Mesenchymal stem cell (in vitro differentiated cells and primary cell): Measurements from ENCODE around the gene CCR3. TPM values are rescaled to one million over a fixed set of nuclear protein-coding genes. Genes with fewer than 3 reads are reported as not detected.

Experiments used
- DNase-seq: peaks from one replicate; pipeline ENCODE4 v3.0.0-alpha.2; 2013
- H2AFZ ChIP-seq: one replicate; pipeline ENCODE4 v1.6.1; 2013; ENCODE audit warnings: low read depth, mild to moderate bottlenecking, control low read depth, inconsistent platforms, low read length, moderate library complexity
- H2AK5ac ChIP-seq: 2 replicates; pipeline ENCODE4 v1.6.1; 2013; ENCODE audit warnings: low read length, moderate library complexity, mild to moderate bottlenecking, inconsistent platforms; ENCODE audit not compliant: severe bottlenecking
- H2BK120ac ChIP-seq: one replicate; pipeline ENCODE4 v1.6.1; 2013; ENCODE audit warnings: low read depth, mild to moderate bottlenecking, inconsistent platforms, low read length, moderate library complexity
- H2BK12ac ChIP-seq, 2 experiments: one replicate each; pipeline ENCODE4 v1.6.1; 2013; ENCODE audit warnings: inconsistent platforms in 2 of 2, low read length in 2 of 2, mild to moderate bottlenecking in 2 of 2, moderate library complexity in 2 of 2, control low read depth in 1 of 2
- H2BK15ac ChIP-seq: one replicate; pipeline ENCODE4 v1.6.1; 2013; ENCODE audit warnings: mild to moderate bottlenecking, low read depth, inconsistent platforms; ENCODE audit not compliant: poor library complexity, severe bottlenecking
- H2BK5ac ChIP-seq: 2 replicates; pipeline ENCODE4 v1.6.1; 2013; ENCODE audit warnings: low read depth, mild to moderate bottlenecking, low read length, control low read depth, inconsistent platforms; ENCODE audit not compliant: poor library complexity, severe bottlenecking
- H3K14ac ChIP-seq, 2 experiments: one replicate each; pipeline ENCODE4 v1.6.1; 2013; ENCODE audit warnings: inconsistent platforms in 2 of 2, low read length in 2 of 2, control low read depth in 1 of 2, mild to moderate bottlenecking in 1 of 2, moderate library complexity in 1 of 2
- H3K18ac ChIP-seq, 2 experiments: one replicate each; pipeline ENCODE4 v1.6.1; 2013; ENCODE audit warnings: inconsistent platforms in 2 of 2, low read length in 2 of 2, control low read depth in 1 of 2, low read depth in 1 of 2, mild to moderate bottlenecking in 1 of 2
- H3K23ac ChIP-seq, 2 experiments: one replicate each; pipeline ENCODE4 v1.6.1; 2013; ENCODE audit warnings: inconsistent platforms in 2 of 2, low read length in 2 of 2, mild to moderate bottlenecking in 2 of 2, moderate library complexity in 2 of 2, control low read depth in 1 of 2
- H3K27ac ChIP-seq: 2 replicates; pipeline ENCODE4 v1.5.1; 2013; ENCODE audit warnings: mild to moderate bottlenecking, moderate library complexity, low read length, control low read depth, inconsistent platforms; ENCODE audit not compliant: poor library complexity, severe bottlenecking
- H3K27me3 ChIP-seq, 2 experiments: 2 replicates each; pipeline versions ENCODE4 v1.6.1 to v1.7.0; 2013; ENCODE audit warnings: low read length in 2 of 2, mild to moderate bottlenecking in 2 of 2, moderate library complexity in 2 of 2, control low read depth in 1 of 2, inconsistent platforms in 1 of 2; ENCODE audit not compliant: control insufficient read depth in 1 of 2, insufficient read depth in 1 of 2
- H3K36me3 ChIP-seq, 2 experiments: 2 replicates each; pipeline versions ENCODE4 v1.6.1 to v1.7.0; 2013; ENCODE audit warnings: low read length in 2 of 2, control low read depth in 1 of 2, inconsistent platforms in 1 of 2, low read depth in 1 of 2, mild to moderate bottlenecking in 1 of 2; ENCODE audit not compliant: insufficient read depth in 2 of 2, control insufficient read depth in 1 of 2
- H3K4ac ChIP-seq, 2 experiments: one replicate each; pipeline ENCODE4 v1.6.1; 2013; ENCODE audit warnings: inconsistent platforms in 2 of 2, low read length in 2 of 2, mild to moderate bottlenecking in 2 of 2, moderate library complexity in 2 of 2, control low read depth in 1 of 2, low read depth in 1 of 2
- H3K4me1 ChIP-seq: 2 replicates; pipeline ENCODE4 v1.6.1; 2013; ENCODE audit warnings: low read depth, low read length, control low read depth; ENCODE audit not compliant: control insufficient read depth, insufficient read depth
- H3K4me2 ChIP-seq: 2 replicates; pipeline ENCODE4 v1.6.1; 2013; ENCODE audit warnings: low read length, mild to moderate bottlenecking, inconsistent platforms; ENCODE audit not compliant: poor library complexity, severe bottlenecking
- H3K4me3 ChIP-seq, 2 experiments: 2 replicates each; pipeline versions ENCODE4 v1.5.1 to v1.7.0; 2013; ENCODE audit warnings: low read length in 2 of 2, mild to moderate bottlenecking in 2 of 2, control low read depth in 1 of 2, low read depth in 1 of 2; ENCODE audit not compliant: insufficient read depth in 1 of 2
- H3K79me1 ChIP-seq: replicated peaks from 2 replicates; pipeline ENCODE4 v1.6.1; 2013; ENCODE audit warnings: mild to moderate bottlenecking, control low read depth, low read length, inconsistent platforms; ENCODE audit not compliant: poor library complexity, severe bottlenecking
- H3K9ac ChIP-seq: 2 replicates; pipeline ENCODE4 v1.7.0; 2013; ENCODE audit warnings: mild to moderate bottlenecking, low read length, moderate library complexity
- H3K9me3 ChIP-seq: 2 replicates; pipeline ENCODE4 v1.7.0; 2013; ENCODE audit warnings: mild to moderate bottlenecking, low read length; ENCODE audit not compliant: control insufficient read depth
- H4K8ac ChIP-seq: one replicate; pipeline ENCODE4 v1.6.1; 2013; ENCODE audit warnings: inconsistent platforms, mild to moderate bottlenecking, low read length, moderate library complexity
- H4K91ac ChIP-seq: one replicate; pipeline ENCODE4 v1.6.1; 2013; ENCODE audit warnings: mild to moderate bottlenecking, low read length, inconsistent platforms
- WGBS: methylation state at CpG from one replicate; pipeline ENCODE4 v1.1.7; 2013; ENCODE audit warnings: mixed read lengths; 5-methylcytosine and 5-hydroxymethylcytosine counted together
- polyA plus RNA-seq, 2 experiments: library from polyadenylated mRNA; stranded (reverse); fragments of 200-250 nt; gene quantifications; one replicate each; pipeline ENCODE4 v1.2.3, GENCODE V29; 2013

The CCR3 gene
- polyA plus RNA-seq (2013, experiment 1 of 2) = 0.06 TPM
- 0.03 TPM for polyA plus RNA-seq (2013, experiment 2 of 2)

DNA sequence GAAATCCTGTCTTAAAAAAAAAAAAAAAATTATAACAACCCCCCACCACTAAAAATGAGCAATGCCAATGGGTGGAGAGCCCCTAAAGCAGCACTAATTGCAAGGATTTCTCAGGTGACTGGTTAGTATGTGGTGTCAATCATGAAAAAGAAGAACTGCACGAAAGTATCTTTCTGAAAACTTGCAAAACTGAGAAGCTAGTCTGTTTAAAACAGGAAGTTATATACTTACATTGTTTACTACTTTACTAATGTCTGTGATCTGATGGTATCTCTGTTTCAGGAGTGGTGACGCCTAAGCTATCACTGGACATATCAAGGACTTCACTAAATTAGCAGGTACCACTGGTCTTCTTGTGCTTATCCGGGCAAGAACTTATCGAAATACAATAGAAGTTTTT is at the start of gene CCR3:
Gene CCR3, plus strand, starts transcription at position 341 of the 400 bp plus-strand sequence. CDS start 22,699 bp downstream, outside the sequence.
- no peaks in the 10 kb centered on the region for H3K79me1 ChIP-seq
- H2BK12ac ChIP-seq = no peak within 1 kb of the TSS
- no peak within 1 kb of the TSS for H2AK5ac ChIP-seq
- no peak within 1 kb of the TSS for H3K14ac ChIP-seq
- no peak within 1 kb of the TSS for H2AFZ ChIP-seq
- H3K27me3 ChIP-seq = peaks cover 0 to 11% of the 10 kb centered on the region in 2 experiments
- H3K9ac ChIP-seq = peak within 1 kb of the TSS; percentile 56
- no peak within 1 kb of the TSS for H4K91ac ChIP-seq
- H3K4me2 ChIP-seq = no peak within 1 kb of the TSS
- H3K23ac ChIP-seq = no peak within 1 kb of the TSS
- H3K18ac ChIP-seq = no peak within 1 kb of the TSS
- no peak within 1 kb of the TSS for H2BK120ac ChIP-seq
- H2BK15ac ChIP-seq = no peak within 1 kb of the TSS
- 83% methylated on average over 2 of the region's 4 CpGs for WGBS
- no peak for DNase-seq
- H2BK5ac ChIP-seq = no peak within 1 kb of the TSS
- no peak within 1 kb of the TSS for H4K8ac ChIP-seq
- no peaks in the 10 kb centered on the region for H3K9me3 ChIP-seq
- H3K27ac ChIP-seq = no peak within 1 kb of the TSS
- H3K4me1 ChIP-seq = no peaks in the 10 kb centered on the region
- H3K4me3 ChIP-seq = no peak within 1 kb of the TSS
- H3K36me3 ChIP-seq = no peaks in the 10 kb centered on the region
- H3K4ac ChIP-seq = no peak within 1 kb of the TSS

GRCh38 chr3:46192939-46193338 is 49.3 kb upstream of the CCR3 start:
- Histone ChIP-seq H3K27ac (no peak overlapping the region), H3K79me1 (no peaks in the 10 kb centered on the region), H3K9me3 (peaks cover 19% of the 10 kb centered on the region), H3K9ac (no peak overlapping the region), H3K4me2 (no peak overlapping the region), H2BK15ac (no peak overlapping the region), H3K4me3 (no peak overlapping the region), H3K14ac (no peak overlapping the region), H2AK5ac (no peak overlapping the region), H3K27me3 (no peaks in the 10 kb centered on the region), H3K4me1 (peaks cover under 1% of the 10 kb centered on the region), H3K4ac (no peak overlapping the region), H4K91ac (no peak overlapping the region), H4K8ac (no peak overlapping the region), H3K23ac (no peak overlapping the region), H2BK120ac (no peak overlapping the region), H2BK12ac (no peak overlapping the region), H2AFZ (no peak overlapping the region), H2BK5ac (no peak overlapping the region), H3K36me3 (no peaks in the 10 kb centered on the region), H3K18ac (no peak overlapping the region)
- 81% methylated on average over 3 of the region's 5 CpGs for WGBS
- DNase-seq = no peak

DNA sequence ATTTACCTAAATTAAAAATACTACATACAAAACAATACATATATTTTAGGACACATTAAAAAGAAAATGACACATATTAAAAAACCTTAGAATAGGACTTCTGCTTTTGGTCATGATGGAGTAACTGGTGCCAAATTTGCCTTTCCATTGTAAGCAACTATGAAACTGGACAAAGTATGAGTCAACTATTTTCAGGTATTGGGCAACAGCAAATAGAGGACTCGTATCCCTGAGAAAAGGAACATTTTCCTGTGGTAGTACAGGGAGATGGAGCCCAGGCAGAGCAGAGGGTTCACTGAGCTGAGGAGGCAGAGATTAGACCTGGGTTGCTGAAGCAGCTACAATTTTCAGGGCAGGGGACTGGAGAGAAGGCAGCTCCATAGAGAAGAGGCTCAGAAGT is 48.8 kb upstream of the CCR3 start:
- Histone ChIP-seq H3K23ac (no peak overlapping the region), H3K4me3 (no peak overlapping the region), H2BK5ac (no peak overlapping the region), H3K79me1 (no peaks in the 10 kb centered on the region), H3K9me3 (peaks cover 24% of the 10 kb centered on the region), H2BK15ac (no peak overlapping the region), H4K91ac (no peak overlapping the region), H2BK12ac (no peak overlapping the region), H3K9ac (peak overlapping the region; percentile 44), H3K4me2 (no peak overlapping the region), H2AFZ (no peak overlapping the region), H2AK5ac (no peak overlapping the region), H3K4ac (no peak overlapping the region), H3K18ac (no peak overlapping the region), H3K14ac (no peak overlapping the region), H3K36me3 (no peaks in the 10 kb centered on the region), H3K27me3 (no peaks in the 10 kb centered on the region), H3K4me1 (no peaks in the 10 kb centered on the region), H3K27ac (no peak overlapping the region), H4K8ac (no peak overlapping the region), H2BK120ac (no peak overlapping the region)
- DNase-seq = peak; percentile 22
- WGBS = 64% methylated on average over 1 of the region's 1 CpG

- Histone ChIP-seq H3K27me3 (no peaks in the 10 kb centered on the region), H2AK5ac (no peak overlapping the region), H4K8ac (no peak overlapping the region), H3K23ac (no peak overlapping the region), H2BK5ac (no peak overlapping the region), H4K91ac (no peak overlapping the region), H2AFZ (no peak overlapping the region), H3K36me3 (no peaks in the 10 kb centered on the region), H2BK15ac (no peak overlapping the region), H2BK120ac (no peak overlapping the region), H3K4me1 (no peaks in the 10 kb centered on the region), H3K4me3 (no peak overlapping the region), H2BK12ac (no peak overlapping the region), H3K9me3 (peaks cover 26% of the 10 kb centered on the region), H3K4me2 (no peak overlapping the region), H3K18ac (no peak overlapping the region), H3K4ac (no peak overlapping the region), H3K27ac (no peak overlapping the region), H3K14ac (no peak overlapping the region), H3K79me1 (no peaks in the 10 kb centered on the region), H3K9ac (no peak overlapping the region)
- no peak for DNase-seq
- 81% methylated on average over 2 of the region's 4 CpGs for WGBS
Observed at GRCh38 chr3:46194868-46195553, 47.2 kb upstream of the CCR3 start.
